RWPE2 (cell line): ENCODE results near the gene RABEPK.
A peak's percentile ranks its signal among the peaks of the same experiment; 100 is the strongest.

Source experiments
- ATAC-seq: fragments of 200-7000 bp; cut with Tn5 transposase; 3 replicates; pipeline ENCODE4 v1.9.1; 2021; ENCODE audit warnings: low read depth
- DNase-seq: peaks from one replicate; pipeline ENCODE4 v3.0.0-alpha.2; 2020; ENCODE audit warnings: low spot score
- H3K27ac ChIP-seq: fragments of 450-650 bp; 2 replicates; pipeline ENCODE4 v1.5.1; 2017; ENCODE audit warnings: mild to moderate bottlenecking; ENCODE audit not compliant: poor library complexity, severe bottlenecking
- H3K27me3 ChIP-seq: fragments of 250-450 bp; sonication (Bioruptor Pico); 2 replicates; pipeline ENCODE4 v1.5.1; 2021; ENCODE audit warnings: mild to moderate bottlenecking, moderate library complexity; ENCODE audit not compliant: insufficient read depth, poor library complexity, severe bottlenecking
- H3K36me3 ChIP-seq: fragments of 250-450 bp; sonication (Bioruptor Pico); 2 replicates; pipeline ENCODE4 v1.5.1; 2020; ENCODE audit warnings: low read depth, mild to moderate bottlenecking, moderate library complexity
- H3K4me1 ChIP-seq: fragments of 250-450 bp; sonication (Bioruptor Pico); 2 replicates; pipeline ENCODE4 v1.5.1; 2021; ENCODE audit warnings: mild to moderate bottlenecking, moderate library complexity; ENCODE audit not compliant: insufficient read depth, poor library complexity, severe bottlenecking
- H3K4me3 ChIP-seq: fragments of 250-450 bp; sonication (Bioruptor Pico); 2 replicates; pipeline ENCODE4 v1.5.1; 2021; ENCODE audit warnings: mild to moderate bottlenecking, moderate library complexity; ENCODE audit not compliant: severe bottlenecking
- H3K9me3 ChIP-seq: fragments of 250-450 bp; sonication (Bioruptor Pico); 2 replicates; pipeline ENCODE4 v1.5.1; 2021; ENCODE audit warnings: mild to moderate bottlenecking, moderate library complexity; ENCODE audit not compliant: severe bottlenecking
- CTCF ChIP-seq: fragments of 450-650 bp; IDR thresholded peaks from one replicate; pipeline ENCODE4 v1.5.1; 2017; ENCODE audit warnings: mild to moderate bottlenecking, moderate library complexity; ENCODE audit not compliant: poor library complexity, severe bottlenecking

Gene RABEPK

DNA sequence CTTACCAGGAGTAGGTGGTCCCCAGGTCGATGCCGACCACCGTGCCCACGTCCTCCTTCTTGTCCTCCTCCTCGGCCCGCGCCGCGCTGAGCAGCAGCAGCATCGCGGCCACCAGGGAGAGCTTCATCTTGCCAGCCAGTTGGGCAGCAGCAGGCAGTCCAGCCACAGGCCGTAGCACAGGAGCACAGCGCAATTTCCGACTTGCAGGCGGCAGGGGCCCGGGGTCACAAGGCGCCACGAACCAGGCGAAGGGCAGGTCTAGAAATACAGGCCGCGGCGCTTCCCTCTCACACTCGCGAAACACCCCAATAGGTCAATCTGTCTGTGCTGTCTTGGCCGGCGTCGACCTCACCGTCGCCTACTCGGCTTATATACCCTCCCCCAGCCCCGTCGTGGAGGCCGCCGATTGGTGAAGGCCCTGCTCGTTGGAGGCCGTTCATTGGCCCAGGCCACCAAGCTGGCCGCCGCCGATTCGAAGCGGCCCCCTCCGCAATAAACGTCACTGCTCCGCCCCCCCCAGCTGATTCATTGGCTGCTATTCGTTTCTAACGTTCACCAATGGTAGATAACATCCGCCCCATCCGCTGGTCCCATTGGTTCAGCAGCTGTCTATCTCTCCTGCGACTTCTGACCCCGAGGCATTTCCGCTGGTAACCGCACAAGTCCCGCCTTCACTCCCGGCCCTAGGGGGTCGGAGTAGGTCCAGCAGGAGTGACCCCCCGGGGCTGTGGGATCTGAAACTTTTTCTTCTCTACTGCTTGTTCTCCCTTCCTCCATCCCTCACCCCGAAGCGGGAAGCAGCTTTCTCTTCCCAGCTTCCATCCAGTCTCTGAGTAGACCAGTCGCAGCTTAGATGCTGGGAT lies 40.9 kb downstream of the RABEPK start, which contains the start of gene HSPA5:
Gene HSPA5 (minus strand): TSS at position 344 of the 863 bp plus-strand sequence. CDS start 217 bp downstream, at position 127.
- Histone ChIP-seq H3K27me3 (no peaks in the 10 kb centered on the region), H3K27ac (peak within 1 kb of the TSS; percentile 80), H3K9me3 (no peaks in the 10 kb centered on the region), H3K36me3 (peaks cover 48% of the 10 kb centered on the region), H3K4me3 (peak within 1 kb of the TSS; percentile 74), H3K4me1 (peaks cover 39% of the 10 kb centered on the region)
- ATAC-seq, result peak; percentile 82
- no peak for TF ChIP-seq CTCF
- DNase-seq, result peak; percentile 99

DNA sequence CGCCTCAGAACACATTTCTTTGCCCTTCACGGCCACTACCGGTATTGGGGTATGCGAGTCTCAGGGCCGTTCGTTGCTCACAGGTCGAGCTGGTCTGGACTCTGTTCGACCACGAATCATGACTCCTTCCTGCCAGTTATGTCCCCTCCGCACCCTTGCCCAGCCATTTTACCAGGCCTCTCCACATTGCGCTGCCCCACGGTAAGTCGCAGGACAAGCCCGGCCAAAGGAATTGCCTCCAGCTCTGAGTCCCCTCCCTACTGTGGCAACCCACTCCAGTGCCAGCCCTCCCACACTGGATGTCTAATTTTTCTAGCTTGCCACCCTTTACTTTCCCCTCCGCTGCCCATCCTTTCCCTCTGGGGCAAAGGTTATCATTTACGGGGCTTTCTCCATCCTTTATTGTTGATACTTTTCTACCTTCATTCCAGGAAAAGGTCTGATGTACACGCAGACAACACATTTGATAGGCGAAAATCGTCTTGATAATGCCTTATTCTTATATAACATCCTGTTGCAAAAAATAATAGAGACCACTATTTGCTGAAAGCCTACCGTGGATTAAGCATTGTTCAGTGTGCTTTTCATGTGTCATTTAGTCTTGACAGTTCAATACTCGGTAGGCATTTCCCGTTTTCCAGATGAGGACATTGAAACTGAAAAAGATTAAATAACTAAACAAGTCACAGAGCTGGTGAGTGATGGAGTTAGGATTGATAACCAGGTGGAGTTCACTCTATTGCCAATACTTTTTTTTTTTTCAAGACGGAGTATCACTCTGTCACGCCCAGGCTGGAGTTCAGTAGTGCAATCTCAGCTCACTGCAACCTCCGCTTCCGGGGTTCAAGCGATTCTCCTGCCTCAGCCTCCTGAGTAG lies 41.8 kb downstream of the RABEPK start:
- no peak for DNase-seq
- peaks cover 31% of the 10 kb centered on the region for H3K4me1 ChIP-seq
- peak; percentile 15 for ATAC-seq

GRCh38 chr9:125243792-125244260 lies 43.5 kb downstream of the RABEPK start:
- Histone ChIP-seq H3K9me3 (no peaks in the 10 kb centered on the region), H3K27me3 (no peaks in the 10 kb centered on the region), H3K4me3 (no peak overlapping the region), H3K4me1 (peaks cover 15% of the 10 kb centered on the region), H3K27ac (peak overlapping the region; percentile 80), H3K36me3 (peaks cover 22% of the 10 kb centered on the region)
- ATAC-seq (no peak), DNase-seq (no peak)
- no peak for TF ChIP-seq CTCF

More for the DNA sequence above, 41.8 kb downstream of the RABEPK start:
- peak overlapping the region; percentile 74 for H3K4me3 ChIP-seq
- no peaks in the 10 kb centered on the region for H3K27me3 ChIP-seq
- H3K36me3 ChIP-seq, result peaks cover 40% of the 10 kb centered on the region
- no peak for TF ChIP-seq CTCF
- no peaks in the 10 kb centered on the region for H3K9me3 ChIP-seq
- H3K27ac ChIP-seq, result peak overlapping the region; percentile 80

GRCh38 chr9:125246261-125246667 lies 45.9 kb downstream of the RABEPK start:
- no peak for TF ChIP-seq CTCF
- peaks cover 15% of the 10 kb centered on the region for H3K4me1 ChIP-seq
- no peak for ATAC-seq

More at GRCh38 chr9:125246261-125246667, 45.9 kb downstream of the RABEPK start:
- no peak for DNase-seq
- Histone ChIP-seq H3K36me3 (no peaks in the 10 kb centered on the region), H3K27me3 (no peaks in the 10 kb centered on the region), H3K4me3 (no peak overlapping the region), H3K9me3 (no peaks in the 10 kb centered on the region), H3K27ac (no peak overlapping the region)
